SH-SY5Y (cell line): ENCODE data around the gene NUDT1.

Experiments
- GATA2 ChIP-seq: IDR thresholded peaks from 2 replicates; pipeline ENCODE4 v1.6.1; 2011; ENCODE audit warnings: mild to moderate bottlenecking, low read depth, low read length
- GATA3 ChIP-seq: IDR thresholded peaks from 2 replicates; pipeline ENCODE4 v1.6.1; 2011; ENCODE audit warnings: low read depth, mild to moderate bottlenecking, low read length, moderate library complexity

DNA sequence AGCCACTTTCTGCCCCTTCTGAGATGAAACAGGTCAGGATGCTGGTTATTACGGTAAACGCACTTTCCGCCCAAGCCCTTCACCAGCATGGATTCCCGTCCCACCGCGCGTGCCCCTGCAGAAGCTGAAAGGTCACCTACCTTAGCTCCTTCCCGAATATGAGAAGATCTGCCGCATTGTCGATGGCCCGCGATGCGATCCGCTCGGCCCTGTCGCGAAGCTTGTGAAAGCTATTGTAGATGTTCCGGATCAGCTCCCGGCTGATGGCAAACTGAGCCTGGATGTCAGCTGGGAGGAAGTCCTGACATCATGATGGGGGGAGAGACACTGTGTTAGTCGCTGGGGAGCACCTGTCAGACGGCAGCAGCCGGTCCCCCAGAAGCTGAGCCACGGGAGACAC lies 22.1 kb downstream of the NUDT1 start:
- no peak for TF ChIP-seq GATA2
- TF ChIP-seq GATA3 = no peak
